NCI-H146 (cell line): ENCODE measurements around the gene FBXO10.
"Not testable (repeated sequence)": the region's sequence is repeated elsewhere in the genome, so short reads cannot be mapped to it uniquely, and the experiment has no call there.

ENCODE experiments used
- DNase-seq: peaks from one replicate; lab custom pipeline; 2025; lab: John Stamatoyannopoulos, UW

The FBXO10 gene, protein sequence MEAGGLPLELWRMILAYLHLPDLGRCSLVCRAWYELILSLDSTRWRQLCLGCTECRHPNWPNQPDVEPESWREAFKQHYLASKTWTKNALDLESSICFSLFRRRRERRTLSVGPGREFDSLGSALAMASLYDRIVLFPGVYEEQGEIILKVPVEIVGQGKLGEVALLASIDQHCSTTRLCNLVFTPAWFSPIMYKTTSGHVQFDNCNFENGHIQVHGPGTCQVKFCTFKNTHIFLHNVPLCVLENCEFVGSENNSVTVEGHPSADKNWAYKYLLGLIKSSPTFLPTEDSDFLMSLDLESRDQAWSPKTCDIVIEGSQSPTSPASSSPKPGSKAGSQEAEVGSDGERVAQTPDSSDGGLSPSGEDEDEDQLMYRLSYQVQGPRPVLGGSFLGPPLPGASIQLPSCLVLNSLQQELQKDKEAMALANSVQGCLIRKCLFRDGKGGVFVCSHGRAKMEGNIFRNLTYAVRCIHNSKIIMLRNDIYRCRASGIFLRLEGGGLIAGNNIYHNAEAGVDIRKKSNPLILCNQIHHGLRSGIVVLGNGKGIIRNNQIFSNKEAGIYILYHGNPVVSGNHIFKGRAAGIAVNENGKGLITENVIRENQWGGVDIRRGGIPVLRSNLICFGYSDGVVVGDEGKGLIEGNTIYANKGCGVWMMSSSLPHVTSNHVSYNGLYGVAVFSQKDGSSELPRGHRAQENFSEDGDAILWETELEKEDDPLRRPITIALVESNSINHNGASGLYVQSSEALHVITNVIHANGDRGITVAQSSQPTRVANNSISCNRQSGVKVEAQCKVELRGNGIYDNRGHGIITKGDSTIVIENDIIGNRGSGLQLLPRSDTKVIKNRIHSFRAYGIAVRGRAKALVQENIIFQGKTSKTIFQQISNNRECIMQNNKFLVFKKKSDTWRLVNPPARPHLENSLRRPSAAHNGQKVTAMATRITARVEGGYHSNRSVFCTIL

GRCh38 chr9:37575921-37576721 lies at the start of gene FBXO10:
TSS of gene FBXO10 (minus strand) at chr9:37576380. CDS start at chr9:37541768, 34,612 bp downstream.
- peak; percentile 91 for DNase-seq

DNA sequence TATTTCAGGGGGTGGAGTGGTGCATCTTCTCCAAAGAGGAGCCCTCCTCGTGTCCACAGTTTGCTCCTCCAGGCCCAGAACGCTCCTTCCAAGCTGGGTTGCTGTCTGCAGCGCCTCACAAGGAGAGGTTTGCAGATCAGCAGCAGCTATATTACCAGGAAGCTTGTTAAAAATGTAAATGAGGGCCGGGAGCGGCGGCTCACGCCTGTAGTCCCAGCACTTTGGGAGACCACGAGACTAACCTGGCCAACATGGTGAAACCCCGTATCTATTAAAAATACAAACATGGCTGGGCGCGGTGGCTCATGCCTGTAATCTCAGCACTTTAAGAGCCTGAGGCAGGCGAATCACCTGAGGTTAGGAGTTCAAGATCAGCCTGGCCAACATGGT lies 49.6 kb upstream of the FBXO10 start:
- no peak for DNase-seq

DNA sequence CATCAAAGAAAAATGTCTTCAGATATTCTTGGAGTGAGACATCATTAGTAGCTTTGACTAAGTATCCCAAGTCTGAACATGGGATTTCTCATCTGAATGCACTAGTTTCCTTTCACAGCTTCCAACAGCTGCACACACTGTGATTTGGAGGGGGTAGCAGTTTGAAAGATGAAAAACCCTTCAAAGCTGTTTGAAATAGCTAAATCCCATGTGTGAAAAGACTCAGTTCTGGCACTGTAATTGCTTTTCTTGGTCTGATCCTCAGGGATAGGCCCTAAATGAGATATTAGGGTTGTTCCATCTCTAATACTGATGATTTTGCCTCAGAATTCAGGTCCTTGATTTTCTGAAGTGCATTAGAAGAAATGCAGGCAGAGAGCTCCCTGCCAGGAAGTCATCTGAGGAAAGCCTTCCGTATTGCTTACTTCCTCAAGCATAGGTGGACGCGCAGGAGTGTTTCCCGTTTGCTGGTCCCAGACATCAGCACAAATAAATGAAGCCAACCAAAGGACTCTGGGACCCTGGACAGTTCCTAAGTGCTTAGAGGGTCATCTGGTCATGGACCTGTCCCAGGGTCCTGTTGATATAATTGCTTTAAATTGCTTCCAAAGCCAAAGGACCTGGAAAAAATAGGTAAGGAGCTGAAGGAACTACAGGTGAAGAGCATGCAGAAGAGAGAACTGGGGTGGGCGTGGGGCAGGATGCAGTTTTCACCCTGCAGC lies 49.0 kb upstream of the FBXO10 start:
- DNase-seq, result no peak

- peak; percentile 88 for DNase-seq
Measured at GRCh38 chr9:37624073-37624472, 47.9 kb upstream of the FBXO10 start.

DNA sequence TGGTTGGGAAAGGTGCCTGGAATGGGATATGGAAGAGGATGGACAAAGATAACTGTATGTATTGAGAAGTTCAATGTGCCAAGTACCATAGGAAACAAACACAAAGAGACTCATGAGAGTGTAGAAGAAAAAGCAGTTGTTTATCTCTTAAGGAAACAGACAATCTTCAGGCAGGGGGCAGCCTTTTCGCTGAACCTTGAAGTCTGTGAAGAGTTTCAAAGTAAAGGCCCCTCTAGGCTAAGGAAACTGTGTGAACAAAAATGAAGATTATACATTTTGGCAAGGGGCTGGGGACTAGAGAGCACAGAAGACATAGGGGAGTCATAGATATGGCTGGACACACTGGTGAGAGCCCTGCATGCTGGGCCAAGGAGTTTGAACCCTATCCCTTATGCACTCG lies 47.1 kb upstream of the FBXO10 start:
- DNase-seq, result no peak

- no peak for DNase-seq
Measured at GRCh38 chr9:37622462-37622861, 46.3 kb upstream of the FBXO10 start.

GRCh38 chr9:37621273-37622121 lies 45.3 kb upstream of the FBXO10 start:
- no peak for DNase-seq

DNA sequence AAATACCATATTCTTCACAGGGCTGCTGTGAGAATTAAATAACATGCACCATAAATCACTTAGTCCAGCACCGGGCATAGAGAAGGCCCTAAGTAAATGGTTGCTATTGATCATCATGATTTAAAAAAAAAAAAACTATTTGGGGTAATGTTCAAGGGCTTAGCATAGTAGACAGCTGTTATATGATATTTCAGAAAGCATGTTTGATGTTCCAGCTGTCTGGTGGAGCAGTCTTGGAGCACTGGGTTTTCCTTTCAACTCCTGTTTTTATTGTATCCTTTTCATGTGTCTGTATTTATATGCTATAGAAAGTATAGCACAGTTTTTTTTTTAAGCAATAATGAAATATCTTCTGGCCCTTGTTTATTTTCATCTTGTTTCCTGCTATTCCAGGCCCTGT lies 44.2 kb upstream of the FBXO10 start:
- no peak for DNase-seq

GRCh38 chr9:37619806-37620205 lies 43.6 kb upstream of the FBXO10 start:
- DNase-seq, result no peak

DNA sequence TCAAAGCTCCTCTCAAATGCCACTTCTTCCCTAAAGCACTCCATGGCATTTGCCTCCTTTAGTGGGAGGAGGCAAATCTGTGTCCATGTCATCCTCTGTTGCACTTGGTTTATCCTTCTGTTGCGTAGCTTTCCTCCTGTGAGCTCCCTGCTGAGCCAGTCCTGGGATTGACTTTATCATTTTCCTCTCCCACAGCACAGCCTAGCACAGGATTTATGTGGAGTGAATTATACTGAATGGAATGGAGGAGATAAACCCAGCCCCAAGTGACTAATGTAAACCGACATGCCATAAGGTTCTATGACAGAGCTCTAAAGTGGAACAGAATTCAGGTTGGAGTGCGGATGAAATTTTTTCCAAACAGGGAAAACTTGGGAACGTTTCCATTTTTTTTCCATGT lies 42.6 kb upstream of the FBXO10 start:
- no peak for DNase-seq

DNA sequence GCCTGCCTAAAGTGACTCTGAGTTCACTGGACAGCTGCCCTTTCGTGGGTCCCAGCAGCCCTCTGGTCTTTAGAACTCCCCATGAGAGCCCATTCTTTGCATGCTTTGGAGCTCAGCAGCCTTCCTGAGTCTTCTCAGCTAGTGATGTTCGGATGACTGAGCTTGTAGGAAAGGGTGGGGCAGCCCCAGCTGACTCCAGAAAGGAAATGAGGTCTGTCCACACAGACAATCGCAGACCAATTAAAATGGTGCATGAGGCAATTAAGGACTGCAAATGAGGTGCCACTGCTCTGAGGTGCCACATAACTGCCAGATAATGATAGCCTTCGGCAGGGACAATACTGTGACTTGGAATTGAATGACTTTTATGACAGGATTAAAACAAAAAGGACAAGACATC lies 41.7 kb upstream of the FBXO10 start:
- peak; percentile 92 for DNase-seq

- DNase-seq, result no peak
Measured at GRCh38 chr9:37617161-37617560, 41.0 kb upstream of the FBXO10 start.

- peak; percentile 39 for DNase-seq
Measured at GRCh38 chr9:37611961-37612360, 35.8 kb upstream of the FBXO10 start.

DNA sequence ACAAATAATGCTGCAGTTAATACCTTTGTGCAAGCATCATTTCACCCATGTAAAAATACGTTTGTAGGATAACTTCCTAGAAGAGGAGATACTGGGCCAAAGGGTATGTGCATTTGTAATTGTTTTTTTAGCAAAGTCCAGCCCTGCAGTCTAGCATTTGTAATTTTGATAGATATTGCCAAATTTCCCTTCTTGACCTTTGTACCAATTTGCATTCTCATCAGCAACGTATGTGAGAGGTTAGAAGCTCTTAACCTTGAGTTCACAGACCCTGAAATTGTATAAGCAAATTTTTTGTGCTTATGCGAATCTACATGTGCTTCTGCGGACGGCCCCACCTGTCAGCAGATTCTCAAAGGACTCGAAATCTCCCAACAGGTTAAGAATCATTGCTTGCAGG lies 34.8 kb upstream of the FBXO10 start:
- no peak for DNase-seq

DNA sequence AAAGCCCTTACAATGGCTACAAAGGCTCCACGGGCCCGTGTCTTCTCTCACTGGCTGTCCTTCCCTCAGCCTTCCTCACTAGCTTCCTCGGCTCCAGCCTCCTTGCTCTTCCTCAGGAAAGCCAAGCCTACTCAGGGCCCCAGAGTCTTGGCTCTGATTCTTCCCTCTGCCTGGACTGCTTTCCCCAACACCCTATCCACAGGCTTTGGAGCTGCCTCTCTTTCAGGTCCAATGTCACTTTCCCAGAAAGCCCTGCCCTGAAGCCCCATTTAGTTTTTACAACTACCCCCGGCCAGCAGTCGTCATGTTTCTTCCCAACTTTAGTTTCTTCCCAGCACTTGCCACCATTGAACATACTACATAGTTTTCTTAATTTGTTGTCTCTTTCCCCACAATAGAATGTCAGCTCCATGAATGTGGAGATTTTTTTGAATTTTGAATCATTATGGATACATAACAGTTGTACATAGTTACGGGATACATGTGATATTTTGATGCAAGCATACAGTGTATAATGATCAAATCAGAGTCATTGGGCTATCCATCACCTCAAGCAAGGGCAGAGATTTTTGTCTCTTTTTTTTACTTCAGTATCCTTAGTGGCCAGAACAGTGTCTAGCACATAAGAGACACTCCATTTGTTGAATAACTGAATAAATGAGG lies 33.7 kb upstream of the FBXO10 start:
- DNase-seq, result no peak

DNA sequence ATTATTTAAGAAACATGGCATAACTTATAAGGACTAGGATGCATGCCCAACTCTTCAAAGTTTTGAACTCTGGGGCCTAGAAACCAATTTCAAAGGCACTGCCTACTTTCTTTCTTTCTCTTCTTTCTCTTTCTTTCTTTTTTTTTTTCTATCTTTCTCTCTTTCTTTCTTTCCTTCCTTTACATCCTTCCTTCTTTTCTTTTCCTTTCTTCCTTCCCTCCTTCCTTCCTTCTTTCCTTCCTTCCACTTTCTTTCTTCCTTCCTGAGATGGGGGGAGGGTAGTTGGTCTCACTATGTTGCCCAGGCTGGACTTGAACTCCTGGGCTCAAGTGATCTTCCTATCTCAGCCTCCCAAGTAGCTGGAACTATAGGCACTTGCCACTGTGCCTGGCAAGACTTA lies 32.1 kb upstream of the FBXO10 start:
- no peak for DNase-seq

DNA sequence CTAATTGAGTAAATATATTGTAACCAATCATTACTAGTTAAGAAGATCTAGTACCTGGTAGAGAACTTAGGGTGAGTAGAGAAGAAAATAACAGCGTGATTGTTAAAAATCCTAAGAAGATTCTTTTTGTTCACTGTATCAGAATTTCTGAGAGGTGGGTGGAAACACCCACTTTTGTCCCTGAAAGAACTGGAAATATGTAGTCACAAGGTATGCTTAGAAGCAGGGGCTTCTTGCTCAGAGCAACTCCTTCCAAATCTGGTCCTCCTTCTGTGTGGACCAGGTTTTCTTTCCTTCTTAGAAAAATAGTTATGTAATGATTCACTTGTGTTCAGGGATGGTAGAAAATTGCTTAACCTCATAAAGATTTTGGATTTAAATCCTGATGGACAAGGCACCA lies 28.1 kb upstream of the FBXO10 start:
- no peak for DNase-seq

GRCh38 chr9:37602817-37603216 lies 26.6 kb upstream of the FBXO10 start:
- DNase-seq, result peak; percentile 20

GRCh38 chr9:37602061-37602460 lies 25.9 kb upstream of the FBXO10 start:
- DNase-seq, result not testable (repeated sequence)

DNA sequence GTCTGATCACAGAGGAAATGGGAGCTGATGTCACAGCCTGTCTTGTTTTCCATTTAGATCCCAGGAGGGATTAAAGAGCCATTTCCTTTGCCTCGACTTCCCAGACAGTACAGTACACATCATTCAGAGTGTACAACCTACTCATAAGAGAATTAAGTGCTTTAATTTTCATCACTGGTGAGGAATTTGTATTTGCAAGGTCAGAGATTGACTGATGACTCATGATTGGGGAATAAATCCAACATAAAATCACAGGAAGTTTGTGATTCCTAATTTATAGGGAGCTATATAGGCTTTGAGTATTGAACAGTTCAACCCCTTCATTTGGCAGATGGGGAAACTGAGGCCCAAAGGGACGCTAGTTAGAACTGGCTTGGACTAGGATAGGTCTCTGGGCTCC lies 20.3 kb upstream of the FBXO10 start:
- DNase-seq, result no peak
